Measurements from ENCODE around the gene CDH4.

The CDH4 gene

DNA sequence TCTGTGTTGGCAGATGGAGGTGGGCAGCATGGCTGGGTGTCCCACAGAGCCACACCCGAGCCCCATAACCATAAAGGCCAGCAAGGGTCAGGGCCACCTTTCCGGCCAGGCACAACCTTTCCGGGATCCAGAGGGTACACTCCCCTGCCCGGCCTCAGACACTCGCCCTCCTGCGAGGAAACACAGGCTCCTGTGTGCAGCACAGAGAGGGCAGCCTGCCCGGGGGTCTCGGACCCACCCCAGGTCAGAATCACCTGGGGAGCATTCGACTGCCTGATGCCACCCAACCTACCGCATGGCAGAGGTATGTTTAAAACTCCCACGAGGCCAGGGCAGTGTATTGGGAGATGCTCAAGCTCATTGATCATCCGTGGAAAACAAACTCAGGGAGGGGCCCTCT is 553.3 kb downstream of the CDH4 start:
- Histone ChIP-seq H2AFZ (ENCODE audit: low read depth, low read length) (no peak overlapping the region), H4K20me1 (ENCODE audit: insufficient read depth, low read length) (peaks cover 9% of the 10 kb centered on the region), H3K36me3 (ENCODE audit: insufficient read depth, low read length) (no peaks in the 10 kb centered on the region), H3K27me3 (ENCODE audit: insufficient read depth, low read length, poor library complexity) (peaks cover 7% of the 10 kb centered on the region), H3K27ac (ENCODE audit: low read length) (no peak overlapping the region), H3K4me1 (ENCODE audit: insufficient read depth, low read length) (no peaks in the 10 kb centered on the region), H3K4me3 (ENCODE audit: low read depth in 1 of 2, low read length in 2 of 2) (no peak overlapping the region), H3K9me3 (ENCODE audit: insufficient read depth, low read length, severe bottlenecking) (no peaks in the 10 kb centered on the region), H3K4me2 (ENCODE audit: insufficient read depth, low read length) (no peak overlapping the region), H3K79me2 (ENCODE audit: insufficient read depth, low read length) (no peaks in the 10 kb centered on the region), H3K9ac (ENCODE audit: low read depth, low read length) (no peak overlapping the region)
- ATAC-seq (ENCODE audit: insufficient read depth, low read depth) (no peak), DNase-seq (no peak)
- no peak for TF ChIP-seq EZH2 (IDR thresholded peaks at IDR 0.05; ENCODE audit: borderline replicate concordance, low read depth, low read length, severe bottlenecking)
- TF ChIP-seq, protein P1, sequence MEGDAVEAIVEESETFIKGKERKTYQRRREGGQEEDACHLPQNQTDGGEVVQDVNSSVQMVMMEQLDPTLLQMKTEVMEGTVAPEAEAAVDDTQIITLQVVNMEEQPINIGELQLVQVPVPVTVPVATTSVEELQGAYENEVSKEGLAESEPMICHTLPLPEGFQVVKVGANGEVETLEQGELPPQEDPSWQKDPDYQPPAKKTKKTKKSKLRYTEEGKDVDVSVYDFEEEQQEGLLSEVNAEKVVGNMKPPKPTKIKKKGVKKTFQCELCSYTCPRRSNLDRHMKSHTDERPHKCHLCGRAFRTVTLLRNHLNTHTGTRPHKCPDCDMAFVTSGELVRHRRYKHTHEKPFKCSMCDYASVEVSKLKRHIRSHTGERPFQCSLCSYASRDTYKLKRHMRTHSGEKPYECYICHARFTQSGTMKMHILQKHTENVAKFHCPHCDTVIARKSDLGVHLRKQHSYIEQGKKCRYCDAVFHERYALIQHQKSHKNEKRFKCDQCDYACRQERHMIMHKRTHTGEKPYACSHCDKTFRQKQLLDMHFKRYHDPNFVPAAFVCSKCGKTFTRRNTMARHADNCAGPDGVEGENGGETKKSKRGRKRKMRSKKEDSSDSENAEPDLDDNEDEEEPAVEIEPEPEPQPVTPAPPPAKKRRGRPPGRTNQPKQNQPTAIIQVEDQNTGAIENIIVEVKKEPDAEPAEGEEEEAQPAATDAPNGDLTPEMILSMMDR (IDR thresholded peaks at IDR 0.05; ENCODE audit: borderline replicate concordance, extremely low read depth, low read length, poor library complexity, severe bottlenecking), result no peak

DNA sequence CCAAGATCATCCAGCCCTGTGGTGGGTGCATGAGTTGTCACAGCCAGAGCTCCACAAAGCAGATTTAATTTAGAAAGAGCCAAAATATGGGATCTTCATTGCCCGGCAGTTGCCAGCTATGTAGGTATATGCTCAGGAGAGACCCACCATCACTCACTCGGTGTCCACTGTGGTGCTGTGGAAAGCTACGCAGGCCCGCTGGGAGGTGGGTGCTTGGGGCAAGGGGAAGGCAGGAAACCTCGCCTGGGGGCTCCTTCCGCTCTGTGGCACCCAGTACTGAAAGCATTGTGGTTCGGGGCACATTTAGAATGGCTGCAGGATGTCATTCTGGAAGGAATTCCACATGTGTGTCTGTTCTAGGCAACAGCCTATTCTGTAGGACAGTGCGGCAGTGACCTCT is 553.7 kb downstream of the CDH4 start:
- Histone ChIP-seq H3K9me3 (ENCODE audit: insufficient read depth, low read length, severe bottlenecking) (no peaks in the 10 kb centered on the region), H3K9ac (ENCODE audit: low read depth, low read length) (no peak overlapping the region), H2AFZ (ENCODE audit: low read depth, low read length) (no peak overlapping the region), H3K27me3 (ENCODE audit: insufficient read depth, low read length, poor library complexity) (peaks cover 7% of the 10 kb centered on the region), H4K20me1 (ENCODE audit: insufficient read depth, low read length) (peaks cover 12% of the 10 kb centered on the region), H3K36me3 (ENCODE audit: insufficient read depth, low read length) (no peaks in the 10 kb centered on the region), H3K27ac (ENCODE audit: low read length) (no peak overlapping the region), H3K79me2 (ENCODE audit: insufficient read depth, low read length) (no peaks in the 10 kb centered on the region), H3K4me1 (ENCODE audit: insufficient read depth, low read length) (no peaks in the 10 kb centered on the region), H3K4me2 (ENCODE audit: insufficient read depth, low read length) (no peak overlapping the region), H3K4me3 (ENCODE audit: low read depth in 1 of 2, low read length in 2 of 2) (no peak overlapping the region)
- no peak for ATAC-seq (ENCODE audit: insufficient read depth, low read depth)
- DNase-seq, result no peak
- TF ChIP-seq EZH2 (IDR thresholded peaks at IDR 0.05; ENCODE audit: borderline replicate concordance, low read depth, low read length, severe bottlenecking), result no peak
- TF ChIP-seq, protein P1 (IDR thresholded peaks at IDR 0.05; ENCODE audit: borderline replicate concordance, extremely low read depth, low read length, poor library complexity, severe bottlenecking), result no peak

DNA sequence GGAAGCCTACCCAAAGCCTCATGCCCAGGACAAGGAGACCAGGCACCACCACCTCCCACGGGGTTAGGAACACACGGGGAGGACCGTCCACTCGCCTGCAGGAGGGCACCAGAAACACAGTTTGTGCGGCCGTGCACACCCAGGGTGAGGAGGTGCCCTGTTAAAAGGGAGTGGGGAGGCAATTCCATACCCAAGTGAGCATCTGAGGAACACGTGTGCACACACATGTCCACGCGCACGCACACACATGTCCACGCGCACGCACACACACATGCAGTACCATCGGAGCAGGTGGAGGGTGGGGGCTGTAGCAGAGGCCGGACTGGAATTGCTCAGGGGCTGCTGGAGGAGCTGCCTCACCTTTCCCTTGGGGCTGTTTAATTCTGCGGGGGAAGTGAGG is 554.3 kb downstream of the CDH4 start:
- TF ChIP-seq EZH2 (IDR thresholded peaks at IDR 0.05; ENCODE audit: borderline replicate concordance, low read depth, low read length, severe bottlenecking), result no peak
- TF ChIP-seq, protein P1 (IDR thresholded peaks at IDR 0.05; ENCODE audit: borderline replicate concordance, extremely low read depth, low read length, poor library complexity, severe bottlenecking), result no peak
- H3K4me3 ChIP-seq (ENCODE audit: low read depth in 1 of 2, low read length in 2 of 2), result no peak overlapping the region
- DNase-seq (no peak), ATAC-seq (ENCODE audit: insufficient read depth, low read depth) (no peak)
- H3K4me1 ChIP-seq (ENCODE audit: insufficient read depth, low read length), result no peaks in the 10 kb centered on the region
- H3K27ac ChIP-seq (ENCODE audit: low read length), result no peak overlapping the region
- H3K36me3 ChIP-seq (ENCODE audit: insufficient read depth, low read length), result no peaks in the 10 kb centered on the region
- H4K20me1 ChIP-seq (ENCODE audit: insufficient read depth, low read length), result peaks cover 12% of the 10 kb centered on the region
- no peak overlapping the region for H3K9ac ChIP-seq (ENCODE audit: low read depth, low read length)
- no peak overlapping the region for H3K4me2 ChIP-seq (ENCODE audit: insufficient read depth, low read length)
- H2AFZ ChIP-seq (ENCODE audit: low read depth, low read length), result no peak overlapping the region
- peaks cover 7% of the 10 kb centered on the region for H3K27me3 ChIP-seq (ENCODE audit: insufficient read depth, low read length, poor library complexity)
- no peaks in the 10 kb centered on the region for H3K9me3 ChIP-seq (ENCODE audit: insufficient read depth, low read length, severe bottlenecking)
- H3K79me2 ChIP-seq (ENCODE audit: insufficient read depth, low read length), result no peaks in the 10 kb centered on the region

DNA sequence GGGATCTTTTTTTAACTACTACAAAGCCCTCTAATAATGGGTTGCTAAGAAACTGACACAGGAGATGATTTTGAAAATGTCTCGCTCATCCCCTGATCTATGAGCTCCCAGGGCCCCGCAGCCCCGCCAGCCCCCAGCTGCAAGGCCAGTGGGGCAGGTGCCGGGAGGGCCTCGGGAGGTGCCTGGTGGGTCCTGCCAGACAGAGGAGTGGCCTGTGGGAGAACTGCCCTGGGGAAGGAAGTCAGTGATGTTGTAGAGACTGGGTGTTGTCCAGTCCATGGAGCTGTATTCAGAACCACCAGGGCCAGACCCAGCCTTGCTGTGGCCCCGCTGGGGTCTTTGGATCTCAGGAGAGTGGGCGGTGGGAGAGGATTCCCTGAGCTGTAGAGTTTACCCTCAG is 554.9 kb downstream of the CDH4 start:
- Histone ChIP-seq H3K27ac (ENCODE audit: low read length) (no peak overlapping the region), H3K9ac (ENCODE audit: low read depth, low read length) (no peak overlapping the region), H3K4me2 (ENCODE audit: insufficient read depth, low read length) (no peak overlapping the region), H3K27me3 (ENCODE audit: insufficient read depth, low read length, poor library complexity) (peaks cover 7% of the 10 kb centered on the region), H3K4me3 (ENCODE audit: low read depth in 1 of 2, low read length in 2 of 2) (no peak overlapping the region), H3K4me1 (ENCODE audit: insufficient read depth, low read length) (no peaks in the 10 kb centered on the region), H2AFZ (ENCODE audit: low read depth, low read length) (no peak overlapping the region), H3K36me3 (ENCODE audit: insufficient read depth, low read length) (no peaks in the 10 kb centered on the region), H4K20me1 (ENCODE audit: insufficient read depth, low read length) (peaks cover 12% of the 10 kb centered on the region), H3K9me3 (ENCODE audit: insufficient read depth, low read length, severe bottlenecking) (no peaks in the 10 kb centered on the region), H3K79me2 (ENCODE audit: insufficient read depth, low read length) (no peaks in the 10 kb centered on the region)
- TF ChIP-seq EZH2 (IDR thresholded peaks at IDR 0.05; ENCODE audit: borderline replicate concordance, low read depth, low read length, severe bottlenecking), result no peak
- TF ChIP-seq, protein P1 (IDR thresholded peaks at IDR 0.05; ENCODE audit: borderline replicate concordance, extremely low read depth, low read length, poor library complexity, severe bottlenecking), result no peak
- no peak for ATAC-seq (ENCODE audit: insufficient read depth, low read depth)
- DNase-seq, result no peak
